ENCODE measurements around the gene ST7.
"Not testable (repeated sequence)": the region's sequence is repeated elsewhere in the genome, so short reads cannot be mapped to it uniquely, and the experiment has no call there.

The ST7 gene

GRCh38 chr7:117243390-117243789 is 290.1 kb downstream of the ST7 start:
- DNase-seq (ENCODE audit: low read depth): no peak
- in situ Hi-C loops (cut with HindIII; ENCODE audit: low sequenced_read_pairs): no loop called here
- H3K4me3 ChIP-seq (ENCODE audit: low read depth, low read length): no peak overlapping the region
- no peak for TF ChIP-seq CTCF (IDR thresholded peaks at IDR 0.05; ENCODE audit: low read depth, low read length, missing control alignments)

DNA sequence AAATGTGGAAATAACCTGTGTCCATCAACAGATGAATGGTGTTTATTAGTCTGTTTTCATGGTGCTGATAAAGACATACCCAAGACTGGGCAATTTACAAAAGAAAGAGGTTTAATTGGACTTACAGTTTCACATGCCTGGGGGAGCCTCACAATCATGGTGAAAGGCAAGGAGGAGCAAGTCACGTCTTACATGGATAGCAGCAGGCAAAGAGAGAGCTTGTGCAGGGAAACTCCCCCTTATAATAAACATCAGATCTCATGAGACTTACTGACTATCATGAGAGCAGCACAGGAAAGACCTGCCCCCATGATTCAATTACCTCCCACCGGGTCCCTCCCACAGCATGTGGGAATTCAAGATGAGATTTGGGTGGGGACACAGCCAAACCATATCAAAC is 292.4 kb downstream of the ST7 start:
- DNase-seq (ENCODE audit: low read depth); H3K4me3 ChIP-seq (ENCODE audit: low read depth, low read length); in situ Hi-C loops (cut with HindIII; ENCODE audit: low sequenced_read_pairs): not testable (repeated sequence)

DNA sequence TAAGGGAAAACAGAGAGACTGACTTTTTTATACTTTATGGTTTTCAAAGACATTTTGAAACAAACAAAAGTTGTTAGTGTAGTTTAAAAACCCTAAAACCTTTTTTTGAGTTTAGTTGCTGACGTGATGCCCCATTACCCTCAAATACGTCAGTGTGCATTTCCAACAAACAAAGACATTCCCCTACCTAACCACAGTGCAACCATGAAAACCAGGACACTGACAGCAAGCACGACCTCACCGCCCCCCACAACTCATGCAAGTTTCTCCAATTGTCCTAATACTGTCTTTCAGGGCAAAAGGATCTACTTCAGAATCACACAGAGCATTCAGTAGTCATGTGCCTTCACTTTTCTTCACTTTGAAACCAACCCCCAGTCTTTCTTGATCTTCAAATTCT is 294.5 kb downstream of the ST7 start:
- in situ Hi-C loops (cut with HindIII; ENCODE audit: low sequenced_read_pairs): no loop called here
- peak; percentile 22 for DNase-seq (ENCODE audit: low read depth)
- H3K4me3 ChIP-seq (ENCODE audit: low read depth, low read length): no peak overlapping the region
- no peak for TF ChIP-seq CTCF (IDR thresholded peaks at IDR 0.05; ENCODE audit: low read depth, low read length, missing control alignments)

DNA sequence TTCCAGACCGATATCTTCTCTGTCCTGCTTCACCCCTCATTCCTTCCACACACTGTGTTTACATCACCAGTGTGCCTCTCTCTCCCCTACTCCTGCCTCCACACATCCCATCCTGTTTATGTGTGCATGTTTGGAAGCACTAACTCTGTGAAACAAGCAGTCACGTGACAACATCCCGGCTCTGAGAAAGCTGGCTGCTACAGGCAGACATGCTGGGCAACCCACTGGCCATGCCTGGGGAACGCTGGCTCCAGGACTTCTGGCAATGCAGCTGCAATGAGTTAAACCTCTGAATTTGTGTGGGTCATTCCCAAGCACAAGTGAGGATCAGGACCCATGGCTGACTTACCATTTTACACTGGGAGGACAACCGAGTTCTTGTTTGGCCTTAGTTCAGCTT is 295.5 kb downstream of the ST7 start:
- in situ Hi-C loops (cut with HindIII; ENCODE audit: low sequenced_read_pairs): no loop called here
- TF ChIP-seq CTCF (IDR thresholded peaks at IDR 0.05; ENCODE audit: low read depth, low read length, missing control alignments): no peak
- DNase-seq (ENCODE audit: low read depth): no peak
- H3K4me3 ChIP-seq (ENCODE audit: low read depth, low read length): no peak overlapping the region

DNA sequence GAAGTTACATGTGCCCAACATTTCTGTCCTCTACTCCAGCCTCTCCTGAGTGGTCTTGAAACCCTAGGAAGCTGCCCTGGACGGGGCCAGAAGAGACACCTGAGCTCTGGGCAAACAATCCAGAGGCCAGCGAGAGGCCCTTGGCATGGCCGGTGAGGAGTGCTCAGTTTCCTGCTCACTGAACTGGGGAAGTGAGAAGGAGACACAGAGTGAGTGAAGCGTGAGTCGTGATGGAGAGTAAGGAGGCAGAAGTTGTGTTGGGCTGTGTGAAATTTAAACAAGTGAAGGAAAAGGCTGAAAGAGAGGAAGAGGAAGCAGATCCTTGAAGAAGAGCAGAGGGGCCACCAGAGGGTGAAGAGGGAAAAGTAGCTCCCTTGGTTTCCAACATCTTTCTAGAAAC is 296.4 kb downstream of the ST7 start:
- in situ Hi-C loops (cut with HindIII; ENCODE audit: low sequenced_read_pairs): no loop called here
- no peak for DNase-seq (ENCODE audit: low read depth)
- TF ChIP-seq CTCF (IDR thresholded peaks at IDR 0.05; ENCODE audit: low read depth, low read length, missing control alignments): no peak
- H3K4me3 ChIP-seq (ENCODE audit: low read depth, low read length): no peak overlapping the region

DNA sequence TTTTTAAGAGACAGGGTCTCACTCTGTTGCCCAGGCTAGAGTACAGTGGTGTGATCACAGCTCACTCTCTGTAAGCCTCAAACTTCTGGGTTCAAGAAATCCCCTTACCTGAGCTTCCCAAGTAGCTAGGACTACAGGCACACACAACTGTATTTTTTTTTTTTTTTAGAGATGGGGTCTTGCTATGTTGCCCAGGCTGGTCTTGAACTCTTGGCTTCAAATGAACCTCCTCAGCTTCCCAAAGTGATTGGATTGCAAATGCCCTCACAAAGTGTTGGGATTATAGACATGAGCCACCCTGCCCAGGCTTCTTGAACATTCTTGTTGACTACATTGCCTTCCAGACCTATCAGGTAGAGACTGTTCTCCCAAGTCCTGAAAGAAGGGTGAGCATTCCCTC is 296.9 kb downstream of the ST7 start:
- H3K4me3 ChIP-seq (ENCODE audit: low read depth, low read length): no peak overlapping the region
- DNase-seq (ENCODE audit: low read depth): no peak
- TF ChIP-seq CTCF (IDR thresholded peaks at IDR 0.05; ENCODE audit: low read depth, low read length, missing control alignments): no peak
- in situ Hi-C loops (cut with HindIII; ENCODE audit: low sequenced_read_pairs): no loop called here

DNA sequence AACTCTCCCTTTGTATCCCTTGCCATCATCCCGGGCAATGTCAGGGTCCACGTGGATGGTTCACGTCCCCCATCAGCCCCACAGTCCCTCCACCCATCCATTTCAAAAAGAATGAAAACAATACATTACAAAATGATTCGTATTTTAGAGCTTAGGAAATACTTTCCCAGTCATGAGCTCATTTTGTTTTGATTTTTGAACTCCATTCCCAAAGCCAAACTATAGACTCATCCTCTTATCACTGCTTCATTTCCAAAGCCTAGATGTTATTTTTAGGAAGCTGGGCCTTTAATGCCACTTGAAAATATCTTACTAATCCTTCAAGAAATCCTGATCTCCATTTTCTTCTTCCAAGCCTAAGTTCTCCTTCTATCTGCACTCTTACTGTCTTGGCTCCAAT is 297.5 kb downstream of the ST7 start:
- in situ Hi-C loops (cut with HindIII; ENCODE audit: low sequenced_read_pairs): no loop called here
- no peak overlapping the region for H3K4me3 ChIP-seq (ENCODE audit: low read depth, low read length)
- TF ChIP-seq CTCF (IDR thresholded peaks at IDR 0.05; ENCODE audit: low read depth, low read length, missing control alignments): no peak
- DNase-seq (ENCODE audit: low read depth): no peak
